ENCODE results near the gene SZRD1.

Gene SZRD1

DNA sequence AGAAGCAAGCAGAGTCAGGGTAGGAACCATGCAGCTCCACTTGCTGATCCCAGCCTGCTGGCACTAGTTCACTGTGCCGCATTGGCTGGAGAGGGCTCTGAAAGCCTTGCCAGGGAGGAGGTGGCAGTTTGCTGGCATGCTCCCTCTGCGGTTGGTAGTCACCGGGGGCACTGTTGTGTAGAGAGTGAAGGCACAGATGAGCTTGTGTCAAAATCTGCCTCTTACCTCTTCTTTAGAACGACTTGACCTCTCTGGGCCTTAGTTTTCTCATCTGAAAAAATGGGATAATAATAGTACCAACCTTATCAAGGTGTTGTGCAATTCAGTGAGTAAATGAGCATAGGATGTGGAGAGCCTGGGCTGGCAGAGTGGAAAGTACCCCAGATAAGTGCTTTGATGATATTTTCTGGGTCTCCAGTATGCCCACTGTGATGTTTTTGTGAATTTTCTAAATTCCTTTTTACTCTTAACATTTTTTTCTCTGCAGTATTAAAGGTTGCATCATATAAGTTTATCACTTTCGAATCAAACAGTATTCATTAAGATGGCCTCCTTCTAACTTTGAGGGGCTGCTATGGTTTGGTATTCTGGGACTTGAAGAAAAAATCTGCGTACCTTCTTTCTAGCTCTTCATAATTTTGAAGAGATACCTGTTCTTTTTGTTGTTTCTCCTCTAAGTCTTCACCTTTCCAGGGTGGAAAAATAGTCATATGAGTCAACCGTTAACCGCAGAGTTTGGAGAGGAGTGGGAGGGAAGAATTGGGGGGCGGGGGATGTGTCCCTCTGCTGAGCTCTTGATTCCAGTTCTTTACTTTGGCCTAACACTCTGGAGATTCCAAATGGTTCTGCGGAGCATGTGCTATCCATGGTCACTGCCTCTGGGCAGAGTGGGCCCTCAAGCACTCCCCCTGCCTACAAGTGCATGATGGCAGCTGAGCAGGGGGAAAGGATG, 26.8 kb downstream of the SZRD1 start:
- H3F3A ChIP-seq (ENCODE audit: low read depth), result no peaks in the 10 kb centered on the region
- peaks cover 54% of the 10 kb centered on the region for H3K79me2 ChIP-seq (ENCODE audit: insufficient read depth, low read length)
- H3K4me2 ChIP-seq (ENCODE audit: low read depth, low read length, poor library complexity, severe bottlenecking), result no peak overlapping the region
- H3K4me3 ChIP-seq (ENCODE audit: low read length, poor library complexity, severe bottlenecking), result no peak overlapping the region
- no peak overlapping the region for H3K9ac ChIP-seq (ENCODE audit: low read depth, low read length, poor library complexity, severe bottlenecking)
- H3K4me1 ChIP-seq (ENCODE audit: insufficient read depth, low read length, poor library complexity, severe bottlenecking), result peaks cover 5% of the 10 kb centered on the region
- H2AFZ ChIP-seq (ENCODE audit: low read length), result no peak overlapping the region
- no peak for TF ChIP-seq EZH2phosphoT487 (IDR thresholded peaks at IDR 0.05; ENCODE audit: borderline replicate concordance)
- TF ChIP-seq, protein P1, sequence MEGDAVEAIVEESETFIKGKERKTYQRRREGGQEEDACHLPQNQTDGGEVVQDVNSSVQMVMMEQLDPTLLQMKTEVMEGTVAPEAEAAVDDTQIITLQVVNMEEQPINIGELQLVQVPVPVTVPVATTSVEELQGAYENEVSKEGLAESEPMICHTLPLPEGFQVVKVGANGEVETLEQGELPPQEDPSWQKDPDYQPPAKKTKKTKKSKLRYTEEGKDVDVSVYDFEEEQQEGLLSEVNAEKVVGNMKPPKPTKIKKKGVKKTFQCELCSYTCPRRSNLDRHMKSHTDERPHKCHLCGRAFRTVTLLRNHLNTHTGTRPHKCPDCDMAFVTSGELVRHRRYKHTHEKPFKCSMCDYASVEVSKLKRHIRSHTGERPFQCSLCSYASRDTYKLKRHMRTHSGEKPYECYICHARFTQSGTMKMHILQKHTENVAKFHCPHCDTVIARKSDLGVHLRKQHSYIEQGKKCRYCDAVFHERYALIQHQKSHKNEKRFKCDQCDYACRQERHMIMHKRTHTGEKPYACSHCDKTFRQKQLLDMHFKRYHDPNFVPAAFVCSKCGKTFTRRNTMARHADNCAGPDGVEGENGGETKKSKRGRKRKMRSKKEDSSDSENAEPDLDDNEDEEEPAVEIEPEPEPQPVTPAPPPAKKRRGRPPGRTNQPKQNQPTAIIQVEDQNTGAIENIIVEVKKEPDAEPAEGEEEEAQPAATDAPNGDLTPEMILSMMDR (conservative IDR thresholded peaks at IDR 0.05; ENCODE audit: low read length), result no peak
- H3K27me3 ChIP-seq (ENCODE audit: insufficient read depth, low read length, poor library complexity, severe bottlenecking), result no peaks in the 10 kb centered on the region
- peaks cover 36% of the 10 kb centered on the region for H4K20me1 ChIP-seq (ENCODE audit: insufficient read depth, low read length, poor library complexity, severe bottlenecking)
- peaks cover 57% of the 10 kb centered on the region; the same call in 1 of the 2 replicates for H3K36me3 ChIP-seq (ENCODE audit: insufficient read depth, low read length)
- no peaks in the 10 kb centered on the region for H3K9me3 ChIP-seq (ENCODE audit: insufficient read depth, low read depth, low read length)
- no peaks in the 10 kb centered on the region for H3K9me2 ChIP-seq (replicated peaks; ENCODE audit: low read depth, low read length)

DNA sequence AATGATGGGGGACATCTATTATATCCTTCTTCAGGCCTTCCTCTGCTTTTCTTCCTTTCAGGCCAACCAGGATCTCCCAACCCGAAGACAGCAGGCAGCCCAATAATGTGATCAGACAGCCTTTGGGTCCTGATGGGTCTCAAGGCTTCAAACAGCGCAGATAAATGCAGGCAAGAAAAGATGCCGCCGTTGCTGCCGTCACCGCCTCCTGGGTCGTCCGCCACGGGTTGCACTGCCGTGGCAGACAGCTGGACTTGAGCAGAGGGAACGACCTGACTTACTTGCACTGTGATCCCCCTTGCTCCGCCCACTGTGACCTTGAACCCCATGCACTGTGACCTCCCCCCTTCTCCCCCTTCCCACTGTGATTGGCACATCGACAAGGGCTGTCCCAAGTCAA, 27.9 kb downstream of the SZRD1 start:
- Histone ChIP-seq H4K20me1 (ENCODE audit: insufficient read depth, low read length, poor library complexity, severe bottlenecking) (peaks cover 32% of the 10 kb centered on the region), H3K79me2 (ENCODE audit: insufficient read depth, low read length) (peaks cover 45% of the 10 kb centered on the region), H3K9ac (ENCODE audit: low read depth, low read length, poor library complexity, severe bottlenecking) (no peak overlapping the region), H3K27me3 (ENCODE audit: insufficient read depth, low read length, poor library complexity, severe bottlenecking) (no peaks in the 10 kb centered on the region), H3K9me3 (ENCODE audit: insufficient read depth, low read depth, low read length) (no peaks in the 10 kb centered on the region), H3F3A (ENCODE audit: low read depth) (no peaks in the 10 kb centered on the region), H3K4me3 (ENCODE audit: low read length, poor library complexity, severe bottlenecking) (no peak overlapping the region), H3K4me1 (ENCODE audit: insufficient read depth, low read length, poor library complexity, severe bottlenecking) (peaks cover 5% of the 10 kb centered on the region), H3K36me3 (ENCODE audit: insufficient read depth, low read length) (peaks cover 67% of the 10 kb centered on the region; the same call in 1 of the 2 replicates), H3K9me2 (replicated peaks; ENCODE audit: low read depth, low read length) (no peaks in the 10 kb centered on the region), H2AFZ (ENCODE audit: low read length) (no peak overlapping the region), H3K4me2 (ENCODE audit: low read depth, low read length, poor library complexity, severe bottlenecking) (no peak overlapping the region)
- TF ChIP-seq, protein P1 (conservative IDR thresholded peaks at IDR 0.05; ENCODE audit: low read length), result no peak
- TF ChIP-seq EZH2phosphoT487 (IDR thresholded peaks at IDR 0.05; ENCODE audit: borderline replicate concordance), result no peak

DNA sequence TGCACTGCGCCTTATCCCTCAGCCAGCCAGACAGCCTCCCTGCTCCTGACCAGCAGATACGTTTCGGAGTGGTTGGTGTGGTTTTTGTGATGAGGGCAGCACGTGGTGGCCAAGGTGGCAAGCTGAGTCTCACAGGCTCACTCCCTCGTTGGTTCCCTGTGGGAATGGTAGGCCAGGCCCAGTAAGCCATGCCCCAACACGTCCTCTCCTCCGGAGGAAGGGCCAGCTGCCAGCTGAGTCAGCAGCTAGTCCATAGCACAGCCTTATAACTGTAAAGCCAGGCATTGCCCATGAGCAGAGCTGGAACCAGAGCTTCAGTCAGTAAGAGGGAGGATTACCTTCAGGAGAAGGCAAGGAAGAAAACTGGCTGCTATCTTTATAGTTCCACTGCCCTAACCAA, 29.5 kb downstream of the SZRD1 start:
- Histone ChIP-seq H3K9me3 (ENCODE audit: insufficient read depth, low read depth, low read length) (no peaks in the 10 kb centered on the region), H3K9ac (ENCODE audit: low read depth, low read length, poor library complexity, severe bottlenecking) (no peak overlapping the region), H3K4me2 (ENCODE audit: low read depth, low read length, poor library complexity, severe bottlenecking) (no peak overlapping the region), H3K9me2 (replicated peaks; ENCODE audit: low read depth, low read length) (no peaks in the 10 kb centered on the region), H3F3A (ENCODE audit: low read depth) (no peaks in the 10 kb centered on the region), H3K36me3 (ENCODE audit: insufficient read depth, low read length) (peaks cover 70% of the 10 kb centered on the region; the same call in 1 of the 2 replicates), H3K4me1 (ENCODE audit: insufficient read depth, low read length, poor library complexity, severe bottlenecking) (peaks cover under 1% of the 10 kb centered on the region), H2AFZ (ENCODE audit: low read length) (no peak overlapping the region), H3K27me3 (ENCODE audit: insufficient read depth, low read length, poor library complexity, severe bottlenecking) (no peaks in the 10 kb centered on the region), H3K79me2 (ENCODE audit: insufficient read depth, low read length) (peaks cover 29% of the 10 kb centered on the region), H3K4me3 (ENCODE audit: low read length, poor library complexity, severe bottlenecking) (no peak overlapping the region), H4K20me1 (ENCODE audit: insufficient read depth, low read length, poor library complexity, severe bottlenecking) (peaks cover 16% of the 10 kb centered on the region)
- no peak for TF ChIP-seq EZH2phosphoT487 (IDR thresholded peaks at IDR 0.05; ENCODE audit: borderline replicate concordance)
- TF ChIP-seq, protein P1 (conservative IDR thresholded peaks at IDR 0.05; ENCODE audit: low read length), result no peak
